GM21723 (cell line): Measurements from ENCODE around the gene DDX41.
"Not testable (repeated sequence)": the region's sequence is repeated elsewhere in the genome, so short reads cannot be mapped to it uniquely, and the experiment has no call there.

Experiments used
- ATAC-seq: cut with Tn5 transposase; IDR thresholded peaks from one replicate; pipeline ENCODE4 v1.9.1; 2021; ENCODE audit warnings: mild to moderate bottlenecking, moderate library complexity; ENCODE audit not compliant: unreplicated experiment

DDX41 gene

GRCh38 chr5:177537389-177538361 is 20.9 kb upstream of the DDX41 start:
- no peak for ATAC-seq

GRCh38 chr5:177536386-177536785 is 19.6 kb upstream of the DDX41 start:
- no peak for ATAC-seq

DNA sequence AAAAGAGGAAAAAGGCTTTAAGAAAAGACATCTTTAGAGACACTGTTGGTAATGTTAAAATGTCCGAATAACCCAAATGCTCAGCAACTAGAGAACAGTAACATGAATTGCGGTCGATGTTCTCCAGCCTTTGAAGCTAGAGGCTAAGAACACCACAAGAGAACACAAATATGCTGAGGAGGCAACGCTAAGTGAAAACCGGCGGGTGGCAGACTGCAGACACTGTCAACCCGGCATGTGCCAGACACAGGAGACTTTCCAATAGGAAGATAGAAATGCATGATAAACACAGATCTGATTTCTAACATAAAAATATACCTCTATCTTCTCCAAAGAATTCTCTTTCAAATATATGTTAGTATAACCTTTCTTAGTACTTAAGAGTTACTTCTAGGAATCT is 18.4 kb upstream of the DDX41 start:
- no peak for ATAC-seq

GRCh38 chr5:177534433-177534832 is 17.7 kb upstream of the DDX41 start:
- not testable (repeated sequence) for ATAC-seq

- no peak for ATAC-seq
Observed at GRCh38 chr5:177531209-177531940, 14.6 kb upstream of the DDX41 start.

- no peak for ATAC-seq
Observed at GRCh38 chr5:177530638-177531037, 13.9 kb upstream of the DDX41 start.

DNA sequence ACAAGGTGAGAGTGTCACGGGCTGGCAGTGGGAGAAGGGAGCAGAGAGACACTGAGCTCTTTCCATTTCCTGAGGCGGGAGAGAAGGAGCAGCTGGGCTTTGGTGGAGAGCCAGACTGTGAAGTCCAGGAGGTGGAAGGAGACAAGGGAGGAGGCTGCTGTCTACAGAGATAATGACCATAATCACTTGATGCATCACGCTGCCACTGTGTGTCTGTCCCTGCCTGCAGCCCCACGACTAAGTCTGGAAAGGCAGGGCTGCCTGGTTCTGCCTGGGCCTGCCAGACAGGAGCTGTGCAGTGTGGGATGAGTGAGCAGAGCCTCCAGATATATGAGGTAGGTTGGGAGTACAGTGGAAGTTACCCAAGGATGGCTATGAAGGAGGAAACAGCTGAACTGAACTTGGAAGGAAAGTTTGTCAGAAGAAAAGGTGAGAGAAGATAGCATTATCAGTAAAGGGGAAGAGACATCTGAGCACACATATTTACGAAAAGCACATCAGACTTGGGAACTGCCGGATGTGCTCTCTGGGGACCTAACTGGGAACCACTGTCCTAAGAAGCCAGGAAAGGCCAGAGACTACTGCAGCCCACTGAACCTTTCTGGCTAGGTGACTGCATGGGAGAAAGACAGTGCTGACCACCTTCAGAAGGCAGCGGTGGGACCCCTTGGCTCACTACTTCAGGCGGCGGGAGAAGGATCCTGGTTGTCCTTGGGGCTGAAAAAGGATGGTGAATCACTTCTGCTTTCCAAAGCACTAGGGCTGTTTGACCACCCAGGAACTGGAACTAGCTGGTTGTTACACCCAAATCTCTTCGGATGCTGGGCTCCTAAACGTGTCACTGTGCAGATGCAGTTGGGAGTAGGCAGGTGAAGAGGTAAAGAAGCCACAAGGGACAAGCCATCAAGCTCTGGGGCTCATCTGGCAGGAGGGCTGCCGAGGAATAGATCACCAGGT is 12.8 kb upstream of the DDX41 start:
- ATAC-seq = no peak

GRCh38 chr5:177528631-177529030 is 11.9 kb upstream of the DDX41 start:
- no peak for ATAC-seq

GRCh38 chr5:177527595-177527994 is 10.8 kb upstream of the DDX41 start:
- no peak for ATAC-seq

- ATAC-seq = no peak
Observed at GRCh38 chr5:177526791-177527190, 10.0 kb upstream of the DDX41 start.

DNA sequence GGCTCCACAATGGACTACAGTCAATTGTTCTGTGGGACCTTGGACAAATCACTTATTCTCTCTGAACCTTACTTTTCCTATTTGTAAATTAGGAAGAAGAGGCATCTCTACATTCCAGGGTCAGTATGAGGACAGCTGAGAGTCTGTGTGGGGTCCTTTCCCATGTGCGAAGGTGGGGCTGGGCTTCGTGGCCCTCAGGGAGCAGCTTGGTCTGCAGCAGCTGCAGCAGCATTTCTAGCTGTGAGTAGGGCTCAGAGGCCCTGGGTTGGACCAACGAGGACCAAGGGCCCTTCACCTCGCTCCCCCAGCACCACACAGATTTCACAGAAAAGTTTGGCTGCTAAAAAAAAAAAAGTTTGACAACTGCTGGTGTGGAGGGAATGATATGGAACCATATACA is 9.4 kb upstream of the DDX41 start:
- ATAC-seq = no peak

DNA sequence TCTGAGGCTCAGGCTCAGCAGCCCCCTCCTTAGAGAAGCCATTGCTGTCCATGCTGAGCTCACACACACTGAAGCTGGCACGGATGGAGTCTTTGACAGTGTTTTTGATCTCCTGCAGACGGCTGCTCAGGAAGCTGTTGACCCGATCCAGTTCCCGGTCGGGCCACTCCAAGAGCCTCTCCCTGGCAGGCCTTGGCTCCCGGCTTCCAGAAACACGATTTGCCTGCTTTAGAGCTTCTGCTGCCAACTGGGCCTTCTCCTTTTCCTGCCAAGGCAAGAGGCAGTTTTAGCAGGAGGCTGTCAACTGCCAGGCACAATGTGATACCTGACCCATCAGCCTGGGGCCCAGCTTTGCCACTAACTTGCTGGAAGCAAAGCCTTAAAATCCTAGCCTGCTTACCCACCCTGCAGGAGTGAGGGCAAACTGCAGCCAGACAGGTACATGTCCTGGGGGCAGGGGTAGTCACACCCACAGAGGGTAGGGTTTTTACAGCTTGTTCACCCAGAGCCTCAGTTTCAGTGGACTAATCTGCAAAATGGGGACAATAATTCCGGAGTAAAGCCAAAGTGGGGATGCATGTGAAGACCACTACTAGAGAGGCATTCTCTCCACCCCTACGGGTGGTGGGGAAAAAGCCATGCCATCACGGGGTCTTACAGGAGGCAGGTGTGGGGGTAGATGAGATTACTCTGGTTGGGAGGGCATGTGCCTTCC is 8.3 kb upstream of the DDX41 start:
- no peak for ATAC-seq

GRCh38 chr5:177524539-177524900 is 7.8 kb upstream of the DDX41 start:
- no peak for ATAC-seq

DNA sequence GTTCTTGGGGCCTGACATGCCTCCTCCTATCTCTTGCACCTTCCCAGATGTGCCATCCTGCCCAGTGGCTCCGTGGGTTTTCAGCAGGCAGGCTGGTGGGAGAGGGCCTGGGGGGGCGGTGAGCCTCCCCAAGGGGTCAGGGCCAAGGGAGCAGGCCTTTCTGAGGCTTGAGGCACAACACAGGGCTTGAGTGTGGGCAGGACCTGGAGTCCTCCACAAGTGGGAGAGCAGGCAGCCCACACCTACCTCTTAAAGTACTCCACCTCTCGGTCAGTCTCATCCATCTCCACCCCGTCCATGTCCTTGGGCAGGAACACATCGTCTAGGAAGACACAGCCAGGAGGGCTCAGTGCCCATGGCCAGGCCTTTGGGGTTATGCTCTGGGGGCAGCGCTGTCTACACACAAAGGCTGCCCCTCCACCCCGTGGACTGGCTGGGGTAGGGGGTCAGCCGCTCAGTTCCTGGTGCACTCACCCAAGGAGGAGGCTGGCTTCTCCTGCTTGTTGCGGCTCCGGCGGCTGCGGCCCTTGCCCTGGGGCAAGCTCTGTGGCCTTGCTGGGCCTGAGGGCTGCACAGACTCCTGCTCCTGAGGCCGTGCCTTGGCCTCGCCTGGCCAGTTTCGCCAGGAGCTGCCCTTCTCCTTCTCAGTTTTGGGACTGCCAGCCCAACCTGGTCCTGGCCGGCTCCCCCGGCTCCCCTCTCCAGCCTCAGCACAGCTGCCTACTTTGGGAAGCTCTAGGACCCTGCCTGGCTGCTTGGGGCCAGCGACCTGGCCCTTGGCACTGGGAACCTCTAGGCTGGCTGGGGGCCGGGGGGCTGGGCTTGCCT is 7.2 kb upstream of the DDX41 start:
- no peak for ATAC-seq

DNA sequence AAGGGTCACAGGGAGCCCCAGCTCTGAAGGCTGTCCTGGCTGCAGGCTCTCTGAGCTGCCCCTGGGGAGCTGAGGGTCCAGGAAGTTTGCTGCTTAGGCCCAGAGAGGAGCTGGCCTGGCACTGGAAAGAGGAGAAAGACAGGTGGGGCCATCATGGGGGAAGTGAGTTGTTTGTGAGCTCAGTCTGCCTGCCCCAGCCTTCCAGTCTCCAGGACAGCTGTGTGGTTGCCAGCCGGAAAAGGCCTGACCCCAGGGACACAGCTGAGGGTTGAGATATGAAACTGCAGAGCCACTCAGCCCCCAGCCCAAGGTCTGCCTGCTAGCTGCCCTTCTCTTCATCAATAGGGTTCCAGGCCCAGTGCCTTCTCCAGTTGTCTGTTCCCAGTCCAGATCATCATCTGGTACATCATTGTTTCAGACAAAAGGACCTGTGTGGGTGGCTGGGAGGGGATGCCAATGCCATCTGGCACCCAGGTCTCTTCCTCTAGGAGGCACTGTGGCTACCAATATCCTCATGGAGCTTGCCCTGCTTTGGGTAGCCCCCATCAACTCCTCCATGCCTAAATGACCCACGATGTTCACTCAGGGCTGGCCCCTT is 4.3 kb upstream of the DDX41 start:
- no peak for ATAC-seq

DNA sequence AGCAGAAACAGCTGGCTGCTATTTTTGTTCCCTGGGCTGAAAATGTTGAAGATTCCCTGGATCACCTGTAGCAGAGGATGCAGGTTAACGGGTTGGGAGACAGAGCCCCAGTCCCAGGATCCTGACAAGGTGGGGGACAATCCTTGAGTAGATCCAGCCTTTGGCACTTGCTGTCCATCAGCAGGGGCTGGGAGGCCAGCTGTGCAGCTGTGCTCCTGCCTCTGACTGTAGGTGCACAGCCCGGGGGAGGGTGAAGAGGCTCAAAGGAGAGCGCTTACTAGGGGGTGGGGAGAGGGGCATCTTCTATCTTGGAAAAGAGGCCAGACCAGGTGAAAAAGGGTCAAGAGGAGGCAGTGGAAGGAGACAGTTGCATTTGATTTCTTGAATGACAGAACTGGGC is 3.5 kb upstream of the DDX41 start:
- ATAC-seq = no peak

DNA sequence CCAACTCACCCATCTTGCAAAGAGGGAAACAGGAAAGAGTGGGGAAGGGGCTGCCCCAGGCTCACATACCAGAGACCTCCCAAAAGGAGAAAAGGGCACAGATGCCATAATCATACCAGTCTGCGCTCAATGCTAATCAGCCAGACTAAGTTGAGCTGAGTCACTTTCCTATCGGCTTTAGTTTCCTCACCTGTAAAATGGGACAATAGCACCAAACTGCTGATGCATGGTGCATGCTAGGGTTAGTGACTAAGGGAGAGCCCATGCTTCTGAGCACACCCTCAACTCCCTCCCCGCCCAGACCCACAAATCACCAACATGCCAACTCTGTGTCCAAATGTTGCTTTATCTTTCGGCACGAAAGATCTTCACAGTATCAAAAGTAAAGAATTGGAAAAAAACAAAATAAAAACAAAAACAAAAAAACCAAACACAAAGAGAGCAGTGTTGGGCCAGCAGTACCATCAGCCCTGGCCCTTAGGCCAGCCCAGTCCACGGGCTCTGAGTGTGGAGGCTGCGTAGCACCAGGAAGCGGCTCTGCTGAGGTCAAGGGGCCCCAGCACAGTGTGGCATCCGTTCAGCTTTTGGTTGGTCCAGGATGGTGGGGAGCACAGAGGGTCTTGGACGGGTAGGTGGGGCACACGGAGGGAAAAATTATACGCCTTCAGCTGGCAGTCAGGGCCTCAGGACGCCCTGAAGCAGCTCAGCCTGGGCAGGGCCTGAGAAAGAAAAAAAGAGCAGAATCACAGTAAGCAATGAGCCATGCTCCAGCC is 2.9 kb upstream of the DDX41 start:
- no peak for ATAC-seq

GRCh38 chr5:177515580-177515979 is 1.2 kb downstream of the DDX41 start:
- no peak for ATAC-seq
